PC-3 (cell line): Measurements from ENCODE around the gene STX1B. TPM values are rescaled to one million over a fixed set of nuclear protein-coding genes. Genes with fewer than 3 reads are reported as not detected.

Experiments used
- ATAC-seq: fragments of 200-7000 bp; cut with Tn5 transposase; 2 replicates; pipeline ENCODE4 v1.9.1; 2020; ENCODE audit warnings: mild to moderate bottlenecking, moderate library complexity
- BruUV-seq: library from RNA; stranded (reverse); fragments of 400-500 nt; replicated peaks from 2 replicates; lab custom pipeline; 2021; lab: Mats Ljungman, UMichigan
- CTCF ChIA-PET: fragments of 300-600 bp; sonication (Branson Sonifier 250); formaldehyde crosslinking; loops from one replicate; lab custom pipeline; 2022; ENCODE audit warnings: antibody characterized with exemption; lab: Charles Lee
- POLR2A ChIA-PET: fragments of 300-600 bp; sonication (Branson Sonifier 250); formaldehyde crosslinking; loops from one replicate; lab custom pipeline; 2022; ENCODE audit warnings: antibody characterized with exemption; ENCODE audit not compliant: unreplicated experiment; lab: Charles Lee
- DNase-seq: peaks from one replicate; pipeline ENCODE4 v3.0.0-alpha.2; 2015
- H2AFZ ChIP-seq: fragments of 300-600 bp; sonication (generic); 2 replicates; pipeline ENCODE4 v1.6.0; 2016; ENCODE audit warnings: antibody characterized with exemption, low read length
- H3F3A ChIP-seq: fragments of 300-600 bp; sonication (generic); one replicate; pipeline ENCODE4 v1.6.0; 2017; ENCODE audit warnings: antibody characterized with exemption, low read length, control low read depth, mild to moderate bottlenecking; ENCODE audit not compliant: unreplicated experiment
- H3K27ac ChIP-seq: fragments of 300-600 bp; sonication (generic); 2 replicates; pipeline ENCODE4 v1.5.1; 2016; ENCODE audit warnings: mild to moderate bottlenecking, low read length
- H3K27me3 ChIP-seq: fragments of 300-600 bp; sonication (generic); 2 replicates; pipeline ENCODE4 v1.6.1; 2016; ENCODE audit warnings: low read length, mixed read lengths
- H3K36me3 ChIP-seq: fragments of 300-600 bp; sonication (generic); 2 replicates; pipeline ENCODE4 v1.6.1; 2016; ENCODE audit warnings: low read depth, mixed run types, low read length, mixed read lengths
- H3K4me1 ChIP-seq: fragments of 300-600 bp; sonication (generic); 2 replicates; pipeline ENCODE4 v1.5.1; 2016; ENCODE audit warnings: low read length; ENCODE audit not compliant: insufficient read depth
- H3K4me2 ChIP-seq: fragments of 300-600 bp; sonication (generic); 2 replicates; pipeline ENCODE4 v1.6.0; 2016; ENCODE audit warnings: low read length
- H3K4me3 ChIP-seq: fragments of 300-600 bp; sonication (generic); 2 replicates; pipeline ENCODE4 v1.5.1; 2016; ENCODE audit warnings: mild to moderate bottlenecking, low read length, mixed read lengths
- H3K79me2 ChIP-seq: fragments of 300-600 bp; sonication (generic); 2 replicates; pipeline ENCODE4 v1.6.1; 2017; ENCODE audit warnings: low read length, mixed read lengths
- H3K9ac ChIP-seq: fragments of 300-600 bp; sonication (generic); 2 replicates; pipeline ENCODE4 v1.6.0; 2016; ENCODE audit warnings: mild to moderate bottlenecking, low read length
- H3K9me2 ChIP-seq: fragments of 300-600 bp; sonication (generic); replicated peaks from 2 replicates; pipeline ENCODE4 v1.6.1; 2016; ENCODE audit warnings: mixed run types, low read length, mixed read lengths
- H3K9me3 ChIP-seq: fragments of 300-600 bp; sonication (generic); 2 replicates; pipeline ENCODE4 v1.6.1; 2016; ENCODE audit warnings: low read length, mixed read lengths
- H4K20me1 ChIP-seq: fragments of 300-600 bp; sonication (generic); 2 replicates; pipeline ENCODE4 v1.6.1; 2016; ENCODE audit warnings: low read length, mixed read lengths
- CTCF ChIP-seq: fragments of 300-600 bp; sonication (generic); conservative IDR thresholded peaks from 2 replicates; pipeline ENCODE4 v1.5.1; 2017; ENCODE audit warnings: antibody characterized with exemption, low read depth, mild to moderate bottlenecking, low read length
- EZH2 ChIP-seq: fragments of 300-600 bp; sonication (generic); IDR thresholded peaks from one replicate; pipeline ENCODE4 v1.6.1; 2017; ENCODE audit warnings: antibody characterized with exemption, mild to moderate bottlenecking, low read length; ENCODE audit not compliant: unreplicated experiment
- EZH2phosphoT487 ChIP-seq: fragments of 300-600 bp; sonication (generic); IDR thresholded peaks from 2 replicates; pipeline ENCODE4 v1.6.1; 2018; ENCODE audit warnings: mild to moderate bottlenecking, antibody characterized with exemption, low read length, borderline replicate concordance
- intact Hi-C: fragments of 100-400 bp; cut with micrococcal nuclease; formaldehyde crosslinking; loops from 2 replicates; pipeline ENCODE4 v1.9.0; 2023
- total RNA-seq: library from RNA; depleted of rRNA; stranded (reverse); fragments of >200 nt; gene quantifications from 2 replicates; pipeline ENCODE4 v1.2.3, GENCODE V29; 2014

STX1B gene
- total RNA-seq, 1 experiment from 2014 or later, result 1.5 TPM

DNA sequence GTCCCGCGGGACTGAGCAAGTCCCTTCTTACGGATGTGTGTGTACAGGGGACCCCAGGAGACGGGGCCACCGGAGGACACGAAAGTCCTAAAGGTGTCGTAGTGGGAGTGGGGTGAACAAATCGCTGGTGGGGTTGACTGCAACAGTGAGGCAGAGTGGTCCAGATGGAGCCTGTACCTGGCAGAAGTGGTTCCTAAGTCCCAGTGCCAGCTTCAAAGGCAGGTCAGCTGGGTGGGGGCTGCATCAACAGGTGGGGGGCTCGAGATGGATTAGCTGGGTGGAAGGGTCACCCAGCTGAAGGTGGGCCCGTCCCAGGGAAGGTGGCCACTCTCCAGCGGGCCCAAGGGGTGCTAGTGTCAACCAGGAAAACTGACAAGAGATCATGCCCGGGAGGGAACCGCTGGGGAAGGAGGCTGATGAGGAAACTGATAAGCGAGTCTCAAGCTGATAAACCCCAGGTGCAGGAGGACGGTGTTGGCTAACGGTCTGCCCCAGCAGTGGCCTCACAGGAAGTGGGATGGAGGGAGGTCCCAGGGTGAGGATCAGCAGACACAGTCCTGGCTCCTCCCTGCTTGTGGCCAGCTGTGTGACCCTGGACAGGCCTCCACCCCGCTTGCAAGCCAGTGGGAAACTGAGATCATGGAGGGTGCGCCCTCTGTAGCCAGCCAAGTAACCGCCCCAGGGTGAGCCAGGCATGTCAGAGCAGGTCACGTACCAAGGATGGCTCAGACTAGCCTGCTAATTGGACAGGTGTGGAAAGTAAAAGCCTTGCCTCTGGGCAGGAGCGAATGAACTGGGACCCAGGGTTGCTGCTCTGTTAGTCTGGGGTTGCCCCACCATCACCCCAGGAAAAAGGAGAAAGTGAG, 60.6 kb downstream of the STX1B start:
- Histone ChIP-seq H3K36me3 (no peaks in the 10 kb centered on the region; the same call in 1 of the 2 replicates), H3K4me3 (peak overlapping the region; percentile 79), H3K4me1 (peaks cover 8% of the 10 kb centered on the region), H3K9ac (peak overlapping the region; percentile 70), H3K4me2 (peak overlapping the region; percentile 97), H4K20me1 (no peaks in the 10 kb centered on the region), H3K9me3 (no peaks in the 10 kb centered on the region), H3K27me3 (no peaks in the 10 kb centered on the region), H3K9me2 (no peaks in the 10 kb centered on the region), H3K79me2 (no peaks in the 10 kb centered on the region), H3F3A (no peaks in the 10 kb centered on the region), H3K27ac (no peak overlapping the region), H2AFZ (no peak overlapping the region)
- ChIA-PET POLR2A (no interaction called here), CTCF (interaction anchor here (0.6 to 0.9 kb wide), 2 partner anchors 48 to 493 kb away, joined by 4 read pairs; partner anchors contain the start of gene ZNF843)
- intact Hi-C loops, result no loop called here
- ATAC-seq, result peak; percentile 42
- TF ChIP-seq EZH2phosphoT487 (no peak), CTCF (no peak), EZH2 (no peak)
- BruUV-seq, result TSS peak; percentile 57
- peak; percentile 20 for DNase-seq

DNA sequence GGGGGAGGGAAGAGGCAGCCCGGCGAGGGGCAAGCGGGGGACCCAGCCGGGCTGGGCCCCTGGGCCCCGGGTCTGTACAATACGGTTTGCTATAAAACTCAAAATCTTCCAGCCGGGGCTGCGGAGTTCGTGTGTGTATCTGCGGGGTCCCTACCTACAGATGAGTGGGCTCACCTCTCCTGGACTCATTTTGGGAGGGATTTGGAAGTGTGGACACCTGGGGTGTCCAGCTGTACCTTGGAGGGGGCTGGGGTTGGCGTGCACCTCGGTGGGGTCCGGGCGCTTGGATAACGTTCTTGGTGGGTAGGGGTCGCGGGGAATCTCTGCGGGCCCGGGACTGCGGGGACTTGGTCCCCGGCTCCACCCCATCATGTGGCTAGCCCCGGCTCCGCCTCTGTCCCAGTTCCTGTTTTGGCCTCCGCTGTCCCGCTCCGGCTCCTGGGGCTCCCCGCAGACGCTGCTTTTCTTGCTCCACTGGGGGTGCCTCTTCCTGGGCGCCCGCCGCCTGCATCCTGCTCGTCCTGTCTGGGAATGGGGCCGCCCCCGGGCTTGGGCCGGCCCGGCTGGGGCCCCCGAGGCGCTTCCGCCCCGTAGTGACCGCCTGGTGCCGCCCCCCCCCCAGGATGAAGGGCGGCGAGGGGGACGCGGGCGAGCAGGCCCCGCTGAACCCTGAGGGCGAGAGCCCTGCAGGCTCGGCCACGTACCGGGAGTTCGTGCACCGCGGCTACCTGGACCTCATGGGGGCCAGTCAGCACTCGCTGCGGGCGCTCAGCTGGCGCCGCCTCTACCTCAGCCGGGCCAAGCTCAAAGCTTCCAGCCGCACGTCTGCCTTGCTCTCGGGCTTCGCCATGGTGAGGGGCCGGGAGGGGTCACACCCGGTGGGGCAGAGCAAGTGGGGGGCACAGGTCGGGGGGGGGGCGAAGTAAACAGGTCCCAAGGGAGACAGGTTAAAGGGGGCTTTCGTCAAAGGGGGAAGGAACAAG, 61.5 kb downstream of the STX1B start, which contains the start of gene ORAI3:
TSS of gene ORAI3 (plus strand) at position 402 of the 983 bp plus-strand sequence. CDS start at position 624, 222 bp downstream.
- Histone ChIP-seq H3K4me3 (peak within 1 kb of the TSS; percentile 79), H3K27me3 (no peaks in the 10 kb centered on the region), H3K27ac (no peak within 1 kb of the TSS), H4K20me1 (no peaks in the 10 kb centered on the region), H2AFZ (peak within 1 kb of the TSS; percentile 84), H3K79me2 (no peaks in the 10 kb centered on the region), H3K9me3 (no peaks in the 10 kb centered on the region), H3K9me2 (no peaks in the 10 kb centered on the region), H3K4me2 (peak within 1 kb of the TSS; percentile 97), H3K9ac (peak within 1 kb of the TSS; percentile 70), H3K36me3 (no peaks in the 10 kb centered on the region; the same call in 1 of the 2 replicates), H3K4me1 (peaks cover 8% of the 10 kb centered on the region), H3F3A (no peaks in the 10 kb centered on the region)
- intact Hi-C loops, result no loop called here
- ATAC-seq (peak; percentile 63), DNase-seq (peak; percentile 42)
- POLR2A ChIA-PET, result no interaction called here
- no peak for TF ChIP-seq CTCF
- TF ChIP-seq EZH2phosphoT487, result no peak
- no peak for TF ChIP-seq EZH2
- BruUV-seq, result no TSS peak
- CTCF ChIA-PET, result interaction anchor here (0.6 to 0.9 kb wide), 2 partner anchors 47 to 493 kb away, joined by 4 read pairs; partner anchors contain the start of gene ZNF843
